ENCODE measurements around the gene KRTAP5-10. TPM values are rescaled to one million over a fixed set of nuclear protein-coding genes. Genes with fewer than 3 reads are reported as not detected.
A peak's percentile ranks its signal among the peaks of the same experiment; 100 is the strongest.

The KRTAP5-10 gene
- total RNA-seq, 6 experiments from 2014 or later: 0.17 to 0.18 (median 0.18) TPM; not detected in 3

DNA sequence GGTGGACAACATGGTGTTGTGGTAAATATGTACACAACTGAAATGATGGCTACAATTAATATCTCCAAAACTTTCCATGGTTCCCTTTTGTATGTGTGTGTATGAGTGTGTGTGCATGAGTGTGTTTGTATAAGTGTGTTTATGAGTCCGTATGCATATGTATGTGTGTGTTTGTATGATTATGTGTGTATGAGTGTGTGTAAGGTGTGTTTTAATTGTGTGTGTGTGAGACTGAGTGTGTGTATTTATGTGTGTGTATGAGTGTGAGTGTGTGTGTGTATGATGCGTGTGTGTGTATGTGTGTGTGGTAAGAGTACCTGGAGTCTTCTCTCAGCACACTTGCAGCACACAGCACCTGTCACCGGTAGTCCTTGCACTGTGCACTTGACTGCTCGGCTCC lies 9.3 kb upstream of the KRTAP5-10 start:
- intact Hi-C loops (cut with DNase I): no loop called here
- no peak for ATAC-seq

GRCh38 chr11:71557257-71557656 lies 8.1 kb upstream of the KRTAP5-10 start:
- Histone ChIP-seq H3K27me3 (no peaks in the 10 kb centered on the region), H3K9me3 (no peaks in the 10 kb centered on the region), H3K36me3 (no peaks in the 10 kb centered on the region), H3K4me3 (no peak overlapping the region), H3K4me1 (no peaks in the 10 kb centered on the region), H3K27ac (no peak overlapping the region)
- ATAC-seq (no peak), DNase-seq (no peak)
- TF ChIP-seq POLR2A (IDR thresholded peaks at IDR 0.05): no peak
- TF ChIP-seq, protein P1, sequence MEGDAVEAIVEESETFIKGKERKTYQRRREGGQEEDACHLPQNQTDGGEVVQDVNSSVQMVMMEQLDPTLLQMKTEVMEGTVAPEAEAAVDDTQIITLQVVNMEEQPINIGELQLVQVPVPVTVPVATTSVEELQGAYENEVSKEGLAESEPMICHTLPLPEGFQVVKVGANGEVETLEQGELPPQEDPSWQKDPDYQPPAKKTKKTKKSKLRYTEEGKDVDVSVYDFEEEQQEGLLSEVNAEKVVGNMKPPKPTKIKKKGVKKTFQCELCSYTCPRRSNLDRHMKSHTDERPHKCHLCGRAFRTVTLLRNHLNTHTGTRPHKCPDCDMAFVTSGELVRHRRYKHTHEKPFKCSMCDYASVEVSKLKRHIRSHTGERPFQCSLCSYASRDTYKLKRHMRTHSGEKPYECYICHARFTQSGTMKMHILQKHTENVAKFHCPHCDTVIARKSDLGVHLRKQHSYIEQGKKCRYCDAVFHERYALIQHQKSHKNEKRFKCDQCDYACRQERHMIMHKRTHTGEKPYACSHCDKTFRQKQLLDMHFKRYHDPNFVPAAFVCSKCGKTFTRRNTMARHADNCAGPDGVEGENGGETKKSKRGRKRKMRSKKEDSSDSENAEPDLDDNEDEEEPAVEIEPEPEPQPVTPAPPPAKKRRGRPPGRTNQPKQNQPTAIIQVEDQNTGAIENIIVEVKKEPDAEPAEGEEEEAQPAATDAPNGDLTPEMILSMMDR (IDR thresholded peaks at IDR 0.05): no peak
- intact Hi-C loops (cut with DNase I): no loop called here

More for the DNA sequence above, 9.3 kb upstream of the KRTAP5-10 start:
- no peaks in the 10 kb centered on the region for H3K36me3 ChIP-seq
- H3K9me3 ChIP-seq: no peaks in the 10 kb centered on the region
- no peak overlapping the region for H3K27ac ChIP-seq
- TF ChIP-seq, protein P1 (IDR thresholded peaks at IDR 0.05): no peak
- no peak for TF ChIP-seq POLR2A (IDR thresholded peaks at IDR 0.05)
- no peaks in the 10 kb centered on the region for H3K27me3 ChIP-seq
- 93% methylated on average over 3 of the region's 4 CpGs for WGBS (ENCODE audit: insufficient coverage, low coverage, low lambda C conversion rate, missing lambda C conversion rate)
- H3K4me3 ChIP-seq: no peak overlapping the region
- no peaks in the 10 kb centered on the region for H3K4me1 ChIP-seq
- DNase-seq: no peak

DNA sequence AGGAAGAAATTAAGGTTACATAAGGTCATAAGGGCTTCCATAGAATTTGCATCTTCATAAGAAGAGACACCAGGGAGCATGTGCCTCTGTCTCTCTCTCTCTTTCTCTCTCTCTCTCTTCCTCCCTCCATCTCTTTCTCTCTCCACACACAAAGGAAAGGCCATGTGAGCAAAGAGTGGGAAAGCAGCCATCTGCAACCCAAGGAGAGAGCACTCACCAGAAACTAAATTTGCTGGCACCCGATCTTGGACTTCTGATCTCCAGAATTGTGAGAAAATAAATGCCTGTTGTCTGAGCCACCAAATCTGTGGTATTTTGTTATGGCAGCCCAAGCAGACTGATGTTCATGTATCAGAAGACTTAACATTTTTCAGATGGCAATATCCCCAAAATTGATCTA lies 6.4 kb upstream of the KRTAP5-10 start:
- WGBS (ENCODE audit: insufficient coverage, low coverage, low lambda C conversion rate, missing lambda C conversion rate): 100% methylated on average over 1 of the region's 1 CpG
- Histone ChIP-seq H3K27ac (no peak overlapping the region), H3K4me3 (no peak overlapping the region), H3K4me1 (no peaks in the 10 kb centered on the region), H3K9me3 (no peaks in the 10 kb centered on the region), H3K36me3 (no peaks in the 10 kb centered on the region), H3K27me3 (no peaks in the 10 kb centered on the region)
- ATAC-seq: no peak
- intact Hi-C loops (cut with DNase I): no loop called here
- DNase-seq: no peak
- TF ChIP-seq, protein P1 (IDR thresholded peaks at IDR 0.05): no peak
- no peak for TF ChIP-seq POLR2A (IDR thresholded peaks at IDR 0.05)

DNA sequence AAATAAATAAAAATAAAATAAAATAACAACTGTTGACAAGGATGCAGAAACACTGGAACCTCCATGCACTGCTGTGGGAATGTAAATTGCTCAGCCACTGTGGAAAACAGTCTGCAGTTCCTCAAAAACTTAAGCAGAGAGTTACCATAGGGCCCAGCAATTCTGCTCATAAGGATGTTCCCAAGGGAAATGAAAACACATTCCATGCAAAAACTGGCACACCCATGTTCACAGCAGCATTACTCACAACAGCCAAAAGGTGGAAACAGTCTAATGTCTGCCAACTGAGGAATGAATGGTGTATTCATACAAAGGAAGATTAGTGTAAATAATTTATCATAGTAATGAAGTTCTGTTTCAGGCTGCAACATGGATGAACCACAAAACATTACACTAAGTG lies 3.2 kb upstream of the KRTAP5-10 start:
- Histone ChIP-seq H3K36me3 (no peaks in the 10 kb centered on the region), H3K4me3 (no peak overlapping the region), H3K27me3 (no peaks in the 10 kb centered on the region), H3K9me3 (no peaks in the 10 kb centered on the region), H3K27ac (no peak overlapping the region), H3K4me1 (no peaks in the 10 kb centered on the region)
- no peak for ATAC-seq
- no peak for DNase-seq
- intact Hi-C loops (cut with DNase I): no loop called here
- no peak for TF ChIP-seq POLR2A (IDR thresholded peaks at IDR 0.05)
- TF ChIP-seq, protein P1 (IDR thresholded peaks at IDR 0.05): no peak

- H3K4me3 ChIP-seq: no peak overlapping the region
- no peak for TF ChIP-seq POLR2A (IDR thresholded peaks at IDR 0.05)
- TF ChIP-seq, protein P1 (IDR thresholded peaks at IDR 0.05): peak; percentile 54 to 60 (median 56)
- intact Hi-C loops (cut with DNase I): no loop called here
- H3K9me3 ChIP-seq: no peaks in the 10 kb centered on the region
- no peak overlapping the region for H3K27ac ChIP-seq
- H3K27me3 ChIP-seq: no peaks in the 10 kb centered on the region
- DNase-seq (peak in 2 of 3 donors; percentile 43 to 63), ATAC-seq (peak; percentile 81 to 91 (median 86))
- no peaks in the 10 kb centered on the region for H3K4me1 ChIP-seq
- 10% methylated on average over 8 of the region's 8 CpGs for WGBS (ENCODE audit: insufficient coverage, low coverage, low lambda C conversion rate, missing lambda C conversion rate)
- no peaks in the 10 kb centered on the region for H3K36me3 ChIP-seq
These were observed 2.0 kb upstream of the KRTAP5-10 start for GRCh38 chr11:71563406-71563805.
